HEK293 (cell line): Measurements from ENCODE around the gene PRKCZ.
"Not testable (repeated sequence)": the region's sequence is repeated elsewhere in the genome, so short reads cannot be mapped to it uniquely, and the experiment has no call there.

Source experiments
- CTCF ChIA-PET: fragments of 350-600 bp; formaldehyde crosslinking; extraction: SDS; loops from one replicate; lab custom pipeline; 2021; ENCODE audit warnings: antibody characterized with exemption; lab: Yijun Ruan, JAX
- POLR2A ChIA-PET: fragments of 300-600 bp; formaldehyde crosslinking; extraction: SDS; loops from one replicate; lab custom pipeline; 2020; ENCODE audit warnings: antibody characterized with exemption, inconsistent platforms; lab: Yijun Ruan, JAX
- H3K27ac ChIP-seq: fragments of 200-500 bp; sonication (Bioruptor generic); 2 replicates; pipeline ENCODE4 v1.5.1; 2014; ENCODE audit warnings: low read depth, low read length, control low read depth, inconsistent platforms; ENCODE audit errors: extremely low read depth
- H3K36me3 ChIP-seq, 2 experiments: fragments of 200-500 bp in 1 of 2; sonication (Bioruptor generic) in 1 of 2; 1 replicate in 1 of 2; 2 replicates in 1 of 2; pipeline ENCODE4 v1.5.1; 2014 to 2017; ENCODE audit warnings: inconsistent platforms in 2 of 2, low read length in 2 of 2; ENCODE audit not compliant: control insufficient read depth in 2 of 2, insufficient read depth in 1 of 2
- H3K4me1 ChIP-seq: fragments of 200-500 bp; sonication (Bioruptor generic); 2 replicates; pipeline ENCODE4 v1.5.1; 2014; ENCODE audit warnings: mild to moderate bottlenecking, low read length, inconsistent platforms; ENCODE audit not compliant: control insufficient read depth, insufficient read depth
- H3K4me3 ChIP-seq: 2 replicates; pipeline ENCODE4 v1.5.1; 2011; ENCODE audit warnings: low read depth, mild to moderate bottlenecking, control low read depth, low read length, moderate library complexity
- H3K9me3 ChIP-seq: fragments of 200-500 bp; sonication (Bioruptor generic); 2 replicates; pipeline ENCODE4 v1.5.1; 2014; ENCODE audit warnings: low read depth, low read length, inconsistent platforms; ENCODE audit not compliant: control insufficient read depth, insufficient read depth
- GLI2 ChIP-seq: fragments of 450-650 bp; formaldehyde crosslinking; IDR thresholded peaks from 2 replicates; pipeline ENCODE4; 2017; ENCODE audit warnings: missing biosample characterization, missing genetic modification characterization, low read depth, borderline replicate concordance
- PRDM10 ChIP-seq: fragments of 450-650 bp; formaldehyde crosslinking; IDR thresholded peaks from 2 replicates; pipeline ENCODE4 v1.5.1; 2016; ENCODE audit warnings: missing biosample characterization, missing genetic modification characterization
- SCRT2 ChIP-seq: fragments of 450-650 bp; formaldehyde crosslinking; IDR thresholded peaks from 2 replicates; pipeline ENCODE4 v1.5.1; 2016; ENCODE audit warnings: missing biosample characterization, missing genetic modification characterization
- SP3 ChIP-seq: fragments of 450-650 bp; formaldehyde crosslinking; IDR thresholded peaks from 2 replicates; pipeline ENCODE4 v1.5.1; 2016; ENCODE audit warnings: missing biosample characterization, missing genetic modification characterization
- SP7 ChIP-seq: fragments of 450-650 bp; formaldehyde crosslinking; IDR thresholded peaks from 2 replicates; pipeline ENCODE4 v1.5.1; 2016; ENCODE audit warnings: missing biosample characterization, missing genetic modification characterization
- ZBTB7A ChIP-seq: fragments of 450-650 bp; formaldehyde crosslinking; IDR thresholded peaks from 2 replicates; pipeline ENCODE4 v1.5.1; 2016; ENCODE audit warnings: low read depth, missing biosample characterization, missing genetic modification characterization
- ZFP3 ChIP-seq: fragments of 450-650 bp; formaldehyde crosslinking; IDR thresholded peaks from 2 replicates; pipeline ENCODE4 v1.5.1; 2016; ENCODE audit warnings: low read depth, missing biosample characterization, missing genetic modification characterization
- ZFP41 ChIP-seq: fragments of 450-650 bp; formaldehyde crosslinking; IDR thresholded peaks from 2 replicates; pipeline ENCODE4 v1.5.1; 2016; ENCODE audit warnings: missing biosample characterization, missing genetic modification characterization, borderline replicate concordance
- ZNF121 ChIP-seq: fragments of 450-650 bp; formaldehyde crosslinking; IDR thresholded peaks from 2 replicates; pipeline ENCODE4 v1.5.1; 2016; ENCODE audit warnings: missing biosample characterization, missing genetic modification characterization
- ZNF202 ChIP-seq: fragments of 450-650 bp; formaldehyde crosslinking; IDR thresholded peaks from 2 replicates; pipeline ENCODE4 v1.5.1; 2016; ENCODE audit warnings: missing biosample characterization, missing genetic modification characterization, borderline replicate concordance
- ZNF221 ChIP-seq: fragments of 450-650 bp; formaldehyde crosslinking; IDR thresholded peaks from 2 replicates; pipeline ENCODE4 v1.5.1; 2017; ENCODE audit warnings: missing biosample characterization, missing genetic modification characterization, borderline replicate concordance
- ZNF37A ChIP-seq: fragments of 450-650 bp; IDR thresholded peaks from 2 replicates; pipeline ENCODE4 v1.5.1; 2018; ENCODE audit warnings: missing biosample characterization, missing genetic modification characterization
- ZNF596 ChIP-seq: fragments of 450-650 bp; IDR thresholded peaks from 2 replicates; pipeline ENCODE4 v1.5.0; 2018; ENCODE audit warnings: missing biosample characterization, mild to moderate bottlenecking, missing genetic modification characterization, moderate library complexity
- ZNF600 ChIP-seq: fragments of 450-650 bp; formaldehyde crosslinking; IDR thresholded peaks from 2 replicates; pipeline ENCODE4 v1.5.1; 2016; ENCODE audit warnings: missing biosample characterization, missing genetic modification characterization
- ZNF610 ChIP-seq: fragments of 450-650 bp; formaldehyde crosslinking; IDR thresholded peaks from 2 replicates; pipeline ENCODE4 v1.5.1; 2016; ENCODE audit warnings: missing biosample characterization, missing genetic modification characterization, borderline replicate concordance
- TF ChIP-seq, protein P1 (sequence below): fragments of 450-650 bp; formaldehyde crosslinking; IDR thresholded peaks from 2 replicates; pipeline ENCODE4 v1.5.1; 2016; ENCODE audit warnings: missing biosample characterization, missing genetic modification characterization
- TF ChIP-seq, protein P2 (sequence below): fragments of 450-650 bp; formaldehyde crosslinking; IDR thresholded peaks from 2 replicates; pipeline ENCODE4 v1.5.1; 2016; ENCODE audit warnings: missing biosample characterization, missing genetic modification characterization
- TF ChIP-seq, protein P3 (sequence below): fragments of 450-650 bp; formaldehyde crosslinking; IDR thresholded peaks from 2 replicates; pipeline ENCODE4 v1.5.1; 2016; ENCODE audit warnings: missing biosample characterization, missing genetic modification characterization

Gene PRKCZ

DNA sequence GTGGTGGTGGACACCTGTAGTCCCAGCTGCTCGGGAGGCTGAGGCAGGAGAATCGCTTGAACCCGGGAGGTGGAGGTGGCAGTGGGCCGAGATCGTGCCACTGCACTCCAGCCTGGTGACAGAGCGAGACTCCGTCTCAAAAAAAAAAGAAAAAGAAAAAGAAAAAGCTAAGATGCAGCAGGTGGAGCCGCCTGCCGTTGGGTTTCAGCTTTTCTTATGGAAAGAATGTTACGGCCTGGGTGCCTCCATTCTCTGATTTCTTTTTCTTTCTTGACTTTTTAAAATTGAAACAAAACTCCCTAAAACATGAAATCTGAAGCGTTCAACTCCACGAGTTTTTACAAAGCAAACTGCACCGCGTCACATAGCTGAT, 64.4 kb downstream of the PRKCZ start:
- POLR2A ChIA-PET = interaction anchor here (1.2 kb wide), 1 partner anchor 14 kb away, joined by 3 read pairs; no protein-coding TSS in a partner anchor
- CTCF ChIA-PET = interaction anchor here (0.6 kb wide), 1 partner anchor 264 kb away, joined by 3 read pairs; no protein-coding TSS in a partner anchor
- not testable (repeated sequence) for H3K36me3 ChIP-seq, H3K9me3 ChIP-seq, H3K4me3 ChIP-seq, H3K27ac ChIP-seq, H3K4me1 ChIP-seq

GRCh38 chr1:2115008-2115641, 64.9 kb downstream of the PRKCZ start:
- CTCF ChIA-PET = interaction anchor here (0.6 kb wide), 1 partner anchor 265 kb away, joined by 3 read pairs; no protein-coding TSS in a partner anchor
- Histone ChIP-seq H3K9me3 (no peaks in the 10 kb centered on the region), H3K4me1 (no peaks in the 10 kb centered on the region), H3K36me3 (peaks cover 0 to 3% of the 10 kb centered on the region in 2 experiments; a peak in 1 of 3 replicates), H3K27ac (no peak overlapping the region), H3K4me3 (no peak overlapping the region)
- POLR2A ChIA-PET = interaction anchor here (1.2 kb wide), 1 partner anchor 13 kb away, joined by 3 read pairs; no protein-coding TSS in a partner anchor
- TF ChIP-seq ZNF610 (tag by site-specific recombination) (no peak), SCRT2 (tag by site-specific recombination) (no peak), SP7 (no peak), ZBTB7A (no peak), ZFP3 (tag by site-specific recombination) (no peak), SP3 (no peak), ZNF596 (tag by site-specific recombination) (no peak)
- TF ChIP-seq, protein P1, sequence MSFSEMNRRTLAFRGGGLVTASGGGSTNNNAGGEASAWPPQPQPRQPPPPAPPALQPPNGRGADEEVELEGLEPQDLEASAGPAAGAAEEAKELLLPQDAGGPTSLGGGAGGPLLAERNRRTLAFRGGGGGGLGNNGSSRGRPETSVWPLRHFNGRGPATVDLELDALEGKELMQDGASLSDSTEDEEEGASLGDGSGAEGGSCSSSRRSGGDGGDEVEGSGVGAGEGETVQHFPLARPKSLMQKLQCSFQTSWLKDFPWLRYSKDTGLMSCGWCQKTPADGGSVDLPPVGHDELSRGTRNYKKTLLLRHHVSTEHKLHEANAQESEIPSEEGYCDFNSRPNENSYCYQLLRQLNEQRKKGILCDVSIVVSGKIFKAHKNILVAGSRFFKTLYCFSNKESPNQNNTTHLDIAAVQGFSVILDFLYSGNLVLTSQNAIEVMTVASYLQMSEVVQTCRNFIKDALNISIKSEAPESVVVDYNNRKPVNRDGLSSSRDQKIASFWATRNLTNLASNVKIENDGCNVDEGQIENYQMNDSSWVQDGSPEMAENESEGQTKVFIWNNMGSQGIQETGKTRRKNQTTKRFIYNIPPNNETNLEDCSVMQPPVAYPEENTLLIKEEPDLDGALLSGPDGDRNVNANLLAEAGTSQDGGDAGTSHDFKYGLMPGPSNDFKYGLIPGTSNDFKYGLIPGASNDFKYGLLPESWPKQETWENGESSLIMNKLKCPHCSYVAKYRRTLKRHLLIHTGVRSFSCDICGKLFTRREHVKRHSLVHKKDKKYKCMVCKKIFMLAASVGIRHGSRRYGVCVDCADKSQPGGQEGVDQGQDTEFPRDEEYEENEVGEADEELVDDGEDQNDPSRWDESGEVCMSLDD = no peak

DNA sequence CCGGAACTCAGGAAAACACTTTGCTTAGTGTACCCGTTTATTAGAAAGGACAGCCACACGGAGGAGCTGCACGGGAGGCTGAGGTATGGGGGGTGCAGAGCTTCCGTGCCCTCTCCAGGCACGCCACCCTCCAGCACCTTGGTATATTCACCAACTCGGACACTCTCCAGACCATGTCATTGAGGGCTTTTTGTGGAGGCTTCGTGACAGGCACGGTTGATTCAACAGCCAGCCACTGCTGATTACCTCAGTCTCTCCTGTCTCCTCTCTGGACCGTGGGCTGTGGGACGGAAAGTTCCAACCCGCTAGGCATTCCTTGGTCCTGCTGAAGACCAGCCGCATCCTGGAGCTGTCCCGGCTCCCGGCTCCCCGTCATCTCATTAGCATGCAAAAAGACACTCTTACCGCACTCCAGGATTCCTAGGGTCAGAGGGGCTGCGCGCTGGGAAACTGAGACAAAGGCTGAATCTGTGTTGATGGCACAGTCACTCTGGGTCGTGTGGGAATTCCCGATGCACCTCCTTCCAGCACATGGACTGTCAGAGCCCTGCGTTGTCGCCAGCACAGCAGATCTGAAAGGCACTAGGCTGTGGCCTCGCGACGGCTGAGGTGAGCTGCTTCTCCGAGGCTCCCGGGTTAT, 65.6 kb downstream of the PRKCZ start:
- POLR2A ChIA-PET = no interaction called here
- CTCF ChIA-PET = no interaction called here
- no peak overlapping the region for H3K27ac ChIP-seq
- TF ChIP-seq ZFP41 (tag by site-specific recombination) = no peak
- no peak for TF ChIP-seq ZNF121 (tag by site-specific recombination)
- TF ChIP-seq, protein P2, sequence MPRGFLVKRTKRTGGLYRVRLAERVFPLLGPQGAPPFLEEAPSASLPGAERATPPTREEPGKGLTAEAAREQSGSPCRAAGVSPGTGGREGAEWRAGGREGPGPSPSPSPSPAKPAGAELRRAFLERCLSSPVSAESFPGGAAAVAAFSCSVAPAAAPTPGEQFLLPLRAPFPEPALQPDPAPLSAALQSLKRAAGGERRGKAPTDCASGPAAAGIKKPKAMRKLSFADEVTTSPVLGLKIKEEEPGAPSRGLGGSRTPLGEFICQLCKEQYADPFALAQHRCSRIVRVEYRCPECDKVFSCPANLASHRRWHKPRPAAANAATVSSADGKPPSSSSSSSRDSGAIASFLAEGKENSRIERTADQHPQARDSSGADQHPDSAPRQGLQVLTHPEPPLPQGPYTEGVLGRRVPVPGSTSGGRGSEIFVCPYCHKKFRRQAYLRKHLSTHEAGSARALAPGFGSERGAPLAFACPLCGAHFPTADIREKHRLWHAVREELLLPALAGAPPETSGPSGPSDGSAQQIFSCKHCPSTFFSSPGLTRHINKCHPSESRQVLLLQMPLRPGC (tag by site-specific recombination) = no peak
- 0 out of 2 replicates have a peak, but pooled peaks have one; percentile 22 for TF ChIP-seq PRDM10 (tag by site-specific recombination)
- TF ChIP-seq ZNF37A = no peak
- TF ChIP-seq ZNF202 (tag by site-specific recombination) = no peak
- peak; percentile 31; the same call in 1 of the 2 replicates for TF ChIP-seq ZNF600 (tag by site-specific recombination)
- TF ChIP-seq, protein P3, sequence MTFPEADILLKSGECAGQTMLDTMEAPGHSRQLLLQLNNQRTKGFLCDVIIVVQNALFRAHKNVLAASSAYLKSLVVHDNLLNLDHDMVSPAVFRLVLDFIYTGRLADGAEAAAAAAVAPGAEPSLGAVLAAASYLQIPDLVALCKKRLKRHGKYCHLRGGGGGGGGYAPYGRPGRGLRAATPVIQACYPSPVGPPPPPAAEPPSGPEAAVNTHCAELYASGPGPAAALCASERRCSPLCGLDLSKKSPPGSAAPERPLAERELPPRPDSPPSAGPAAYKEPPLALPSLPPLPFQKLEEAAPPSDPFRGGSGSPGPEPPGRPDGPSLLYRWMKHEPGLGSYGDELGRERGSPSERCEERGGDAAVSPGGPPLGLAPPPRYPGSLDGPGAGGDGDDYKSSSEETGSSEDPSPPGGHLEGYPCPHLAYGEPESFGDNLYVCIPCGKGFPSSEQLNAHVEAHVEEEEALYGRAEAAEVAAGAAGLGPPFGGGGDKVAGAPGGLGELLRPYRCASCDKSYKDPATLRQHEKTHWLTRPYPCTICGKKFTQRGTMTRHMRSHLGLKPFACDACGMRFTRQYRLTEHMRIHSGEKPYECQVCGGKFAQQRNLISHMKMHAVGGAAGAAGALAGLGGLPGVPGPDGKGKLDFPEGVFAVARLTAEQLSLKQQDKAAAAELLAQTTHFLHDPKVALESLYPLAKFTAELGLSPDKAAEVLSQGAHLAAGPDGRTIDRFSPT (tag by site-specific recombination) = no peak
- no peak for TF ChIP-seq ZNF221
- no peak for TF ChIP-seq GLI2 (tag by site-specific recombination)
- TF ChIP-seq, all 188 proteins: peak for 2
- Histone ChIP-seq H3K9me3 (no peaks in the 10 kb centered on the region), H3K4me1 (no peaks in the 10 kb centered on the region), H3K4me3 (no peak overlapping the region), H3K36me3 (peaks cover 0 to 3% of the 10 kb centered on the region in 2 experiments; a peak in 1 of 3 replicates)
